ENCODE results near the gene ZFR. TPM values are rescaled to one million over a fixed set of nuclear protein-coding genes. Genes with fewer than 3 reads are reported as not detected.

ZFR gene
- total RNA-seq, 4 donors from 2014 or later, result 44.9 to 61.6 (median 52.7) TPM

GRCh38 chr5:32388432-32389129 lies 56.0 kb downstream of the ZFR start:
- intact Hi-C loops (cut with DNase I; ENCODE audit: low total_unique reads), result no loop called here
- TF ChIP-seq CTCF (IDR thresholded peaks at IDR 0.05), result no peak
- no peak for TF ChIP-seq POLR2A (IDR thresholded peaks at IDR 0.05)
- H3K4me3 ChIP-seq (ENCODE audit: low read depth, poor library complexity, severe bottlenecking), result no peak overlapping the region
- DNase-seq (ENCODE audit: low spot score in 2 of 2), result no peak
- WGBS, 2 donors, result 66 to 68% methylated on average over 6 of the region's 6 CpGs

- intact Hi-C loops (cut with DNase I; ENCODE audit: low total_unique reads), result no loop called here
- DNase-seq (ENCODE audit: low spot score in 2 of 2), result no peak
- no peak for TF ChIP-seq CTCF (IDR thresholded peaks at IDR 0.05)
- TF ChIP-seq POLR2A (IDR thresholded peaks at IDR 0.05), result no peak
- H3K4me3 ChIP-seq (ENCODE audit: low read depth, poor library complexity, severe bottlenecking), result no peak overlapping the region
Observed at GRCh38 chr5:32387841-32388240, 56.7 kb downstream of the ZFR start.

- no peak overlapping the region for H3K4me3 ChIP-seq (ENCODE audit: low read depth, poor library complexity, severe bottlenecking)
- intact Hi-C loops (cut with DNase I; ENCODE audit: low total_unique reads), result no loop called here
- DNase-seq (ENCODE audit: low spot score in 2 of 2), result no peak
- TF ChIP-seq POLR2A (IDR thresholded peaks at IDR 0.05), result no peak
- no peak for TF ChIP-seq CTCF (IDR thresholded peaks at IDR 0.05)
- 63 to 69% methylated on average over 3 of the region's 3 CpGs for WGBS, 2 donors
Observed at GRCh38 chr5:32387211-32387610, 57.3 kb downstream of the ZFR start.

- DNase-seq (ENCODE audit: low spot score in 2 of 2), result no peak
- intact Hi-C loops (cut with DNase I; ENCODE audit: low total_unique reads), result no loop called here
- TF ChIP-seq CTCF (IDR thresholded peaks at IDR 0.05), result no peak
- H3K4me3 ChIP-seq (ENCODE audit: low read depth, poor library complexity, severe bottlenecking), result no peak overlapping the region
Observed at GRCh38 chr5:32384621-32385020, 59.9 kb downstream of the ZFR start.

- intact Hi-C loops (cut with DNase I; ENCODE audit: low total_unique reads), result no loop called here
- 89 to 94% methylated on average over 3 of the region's 3 CpGs for WGBS, 2 donors
- no peak for TF ChIP-seq POLR2A (IDR thresholded peaks at IDR 0.05)
- no peak for TF ChIP-seq CTCF (IDR thresholded peaks at IDR 0.05)
- no peak for DNase-seq (ENCODE audit: low spot score in 2 of 2)
- no peak overlapping the region for H3K4me3 ChIP-seq (ENCODE audit: low read depth, poor library complexity, severe bottlenecking)
Observed at GRCh38 chr5:32383586-32383985, 61.0 kb downstream of the ZFR start.

GRCh38 chr5:32383065-32383464 lies 61.5 kb downstream of the ZFR start:
- intact Hi-C loops (cut with DNase I; ENCODE audit: low total_unique reads), result no loop called here
- DNase-seq (ENCODE audit: low spot score in 2 of 2), result no peak
- 94 to 100% methylated on average over 2 of the region's 2 CpGs for WGBS, 2 donors
- no peak overlapping the region for H3K4me3 ChIP-seq (ENCODE audit: low read depth, poor library complexity, severe bottlenecking)
- TF ChIP-seq CTCF (IDR thresholded peaks at IDR 0.05) (no peak), POLR2A (IDR thresholded peaks at IDR 0.05) (no peak)

Measured in lower leg skin (tissue), 4 donors.